ENCODE data around the gene MATK.

DNA sequence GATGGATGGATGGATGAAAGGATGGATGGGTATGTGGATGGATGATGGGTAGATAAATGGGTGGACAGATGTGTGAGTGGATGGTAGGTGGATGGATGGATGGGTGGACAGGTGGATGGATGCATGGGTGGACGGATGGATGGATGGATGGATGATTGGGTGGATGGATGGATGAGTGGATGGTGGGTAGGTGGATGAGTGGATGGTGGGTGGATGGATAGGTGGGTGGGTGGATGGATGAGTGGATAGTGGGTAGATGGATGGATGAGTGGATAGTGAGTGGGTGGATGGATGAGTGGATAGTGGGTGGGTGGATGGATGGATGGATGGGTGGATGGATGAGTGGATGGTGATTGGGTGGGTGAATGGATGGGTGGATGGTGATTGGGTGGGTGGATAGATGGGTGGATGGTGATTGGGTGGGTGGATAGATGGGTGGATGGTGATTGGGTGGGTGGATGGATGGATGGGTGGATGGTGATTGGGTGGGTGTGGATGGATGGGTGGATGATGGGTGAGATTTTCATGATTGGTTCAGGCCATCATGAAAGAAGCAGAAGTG, 9.6 kb downstream of the MATK start:
- TF ChIP-seq, protein P1, sequence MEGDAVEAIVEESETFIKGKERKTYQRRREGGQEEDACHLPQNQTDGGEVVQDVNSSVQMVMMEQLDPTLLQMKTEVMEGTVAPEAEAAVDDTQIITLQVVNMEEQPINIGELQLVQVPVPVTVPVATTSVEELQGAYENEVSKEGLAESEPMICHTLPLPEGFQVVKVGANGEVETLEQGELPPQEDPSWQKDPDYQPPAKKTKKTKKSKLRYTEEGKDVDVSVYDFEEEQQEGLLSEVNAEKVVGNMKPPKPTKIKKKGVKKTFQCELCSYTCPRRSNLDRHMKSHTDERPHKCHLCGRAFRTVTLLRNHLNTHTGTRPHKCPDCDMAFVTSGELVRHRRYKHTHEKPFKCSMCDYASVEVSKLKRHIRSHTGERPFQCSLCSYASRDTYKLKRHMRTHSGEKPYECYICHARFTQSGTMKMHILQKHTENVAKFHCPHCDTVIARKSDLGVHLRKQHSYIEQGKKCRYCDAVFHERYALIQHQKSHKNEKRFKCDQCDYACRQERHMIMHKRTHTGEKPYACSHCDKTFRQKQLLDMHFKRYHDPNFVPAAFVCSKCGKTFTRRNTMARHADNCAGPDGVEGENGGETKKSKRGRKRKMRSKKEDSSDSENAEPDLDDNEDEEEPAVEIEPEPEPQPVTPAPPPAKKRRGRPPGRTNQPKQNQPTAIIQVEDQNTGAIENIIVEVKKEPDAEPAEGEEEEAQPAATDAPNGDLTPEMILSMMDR (IDR thresholded peaks at IDR 0.05): no peak
- TF ChIP-seq EZH2 (IDR thresholded peaks at IDR 0.05; ENCODE audit: borderline replicate concordance, insufficient read depth, low read depth, low read length, poor library complexity, severe bottlenecking): no peak

Measured in B cell (primary cell).